Muscle layer of colon (tissue), 2 donors: ENCODE results near the gene RAB22A.

Experiments
- H3K27ac ChIP-seq: one replicate; pipeline ENCODE4 v1.7.0; 2013; ENCODE audit warnings: low read depth, mild to moderate bottlenecking, low read length, moderate library complexity
- H3K27me3 ChIP-seq, 2 donors: one replicate each; pipeline ENCODE4 v1.7.0; 2013; ENCODE audit warnings: low read length in 2 of 2, mild to moderate bottlenecking in 2 of 2; ENCODE audit not compliant: insufficient read depth in 2 of 2, control insufficient read depth in 1 of 2
- H3K36me3 ChIP-seq: one replicate; pipeline ENCODE4 v1.7.0; 2013; ENCODE audit warnings: mild to moderate bottlenecking, low read length; ENCODE audit not compliant: insufficient read depth
- H3K4me1 ChIP-seq: one replicate; pipeline ENCODE4 v1.7.0; 2013; ENCODE audit warnings: mild to moderate bottlenecking, low read length; ENCODE audit not compliant: insufficient read depth
- H3K4me3 ChIP-seq, 2 donors: one replicate each; pipeline ENCODE4 v1.7.0; 2013; ENCODE audit warnings: low read length in 2 of 2, low read depth in 1 of 2, mild to moderate bottlenecking in 1 of 2, moderate library complexity in 1 of 2
- H3K9ac ChIP-seq: one replicate; pipeline ENCODE4 v1.7.0; 2013; ENCODE audit warnings: low read length
- H3K9me3 ChIP-seq: one replicate; pipeline ENCODE4 v1.7.0; 2013; ENCODE audit warnings: mild to moderate bottlenecking, low read length
- donor health status: abdominal sarcoma.
- donor health status: Adenocarcinoma of cecum.

RAB22A gene

GRCh38 chr20:58392286-58392685 is 82.8 kb downstream of the RAB22A start:
- no peak overlapping the region for H3K9ac ChIP-seq
- H3K9me3 ChIP-seq: no peaks in the 10 kb centered on the region
- no peak overlapping the region for H3K27ac ChIP-seq
- no peak overlapping the region for H3K4me3 ChIP-seq
- H3K36me3 ChIP-seq: peaks cover 11% of the 10 kb centered on the region
- peaks cover 32% of the 10 kb centered on the region for H3K4me1 ChIP-seq
- H3K27me3 ChIP-seq: no peaks in the 10 kb centered on the region

DNA sequence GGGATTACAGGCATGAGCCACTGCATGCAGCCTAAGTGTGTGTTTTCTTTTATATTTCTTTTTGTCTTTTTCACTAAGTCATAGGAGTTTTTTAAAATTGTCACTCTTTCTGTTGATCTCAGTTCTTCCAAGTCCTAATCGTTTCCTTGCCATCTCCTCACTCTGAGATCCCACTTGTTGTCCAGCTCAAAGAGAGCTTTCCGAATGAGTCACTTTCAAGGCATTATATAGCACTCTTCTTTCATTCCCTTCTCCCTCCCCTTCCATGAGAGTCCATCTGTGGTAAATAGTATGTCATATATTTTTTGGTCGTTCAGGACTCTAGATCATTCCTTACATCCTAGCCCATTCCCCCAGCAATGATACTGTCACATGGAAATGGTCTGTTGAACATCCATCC is 83.8 kb downstream of the RAB22A start:
- Histone ChIP-seq H3K9me3 (no peaks in the 10 kb centered on the region), H3K9ac (no peak overlapping the region), H3K27me3 (no peaks in the 10 kb centered on the region), H3K27ac (no peak overlapping the region), H3K36me3 (peaks cover 11% of the 10 kb centered on the region), H3K4me3 (no peak overlapping the region), H3K4me1 (peaks cover 32% of the 10 kb centered on the region)

DNA sequence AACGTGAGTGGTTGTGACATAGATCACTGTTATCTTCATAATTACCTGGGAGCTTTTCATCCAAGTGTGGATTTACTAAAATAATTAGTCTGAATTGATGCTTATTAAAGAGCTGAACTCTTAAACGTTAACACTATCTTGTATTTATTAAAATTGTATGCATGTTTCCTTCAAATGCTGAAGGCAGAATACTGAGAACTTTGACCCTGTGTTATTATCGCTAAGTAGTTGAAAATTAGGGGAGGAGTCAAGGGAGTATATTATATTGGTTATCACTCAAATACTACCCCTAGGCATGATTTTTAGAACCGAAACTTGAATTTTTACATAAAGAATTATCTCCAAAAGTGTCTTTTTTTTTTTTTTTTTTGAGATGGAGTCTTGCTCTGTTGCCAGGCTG is 85.3 kb downstream of the RAB22A start:
- peaks cover 11% of the 10 kb centered on the region for H3K36me3 ChIP-seq
- no peaks in the 10 kb centered on the region for H3K9me3 ChIP-seq
- H3K9ac ChIP-seq: no peak overlapping the region
- H3K27ac ChIP-seq: no peak overlapping the region
- no peak overlapping the region for H3K4me3 ChIP-seq
- H3K4me1 ChIP-seq: peaks cover 36% of the 10 kb centered on the region
- no peaks in the 10 kb centered on the region for H3K27me3 ChIP-seq

- no peak overlapping the region for H3K9ac ChIP-seq
- no peak overlapping the region for H3K4me3 ChIP-seq
- no peaks in the 10 kb centered on the region for H3K9me3 ChIP-seq
- peaks cover 9% of the 10 kb centered on the region for H3K36me3 ChIP-seq
- H3K27me3 ChIP-seq: no peaks in the 10 kb centered on the region
- peaks cover 28% of the 10 kb centered on the region for H3K4me1 ChIP-seq
- no peak overlapping the region for H3K27ac ChIP-seq
Measured at GRCh38 chr20:58395604-58396003, 86.1 kb downstream of the RAB22A start.

DNA sequence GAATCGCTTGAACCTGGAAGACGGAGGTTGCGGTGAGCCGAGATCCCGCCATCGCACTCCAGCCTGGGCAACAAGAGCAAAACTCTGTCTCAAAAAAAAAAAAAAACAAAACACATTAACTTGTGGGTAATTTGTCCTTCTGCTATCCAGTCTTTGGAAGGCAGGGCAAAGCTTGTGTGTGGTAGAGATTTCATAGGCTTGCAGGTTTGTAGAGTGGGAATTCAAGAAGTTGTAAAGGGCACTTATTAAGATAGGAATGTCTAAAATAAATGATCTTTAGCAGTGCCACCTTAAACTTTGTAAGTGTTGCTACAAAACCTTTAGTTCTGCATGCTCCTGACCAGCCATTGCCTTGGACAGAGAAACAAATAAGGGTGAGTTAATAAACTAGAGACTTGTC is 87.9 kb downstream of the RAB22A start:
- H3K4me3 ChIP-seq: no peak overlapping the region
- H3K27ac ChIP-seq: no peak overlapping the region
- H3K4me1 ChIP-seq: peaks cover 9% of the 10 kb centered on the region
- H3K9me3 ChIP-seq: no peaks in the 10 kb centered on the region
- no peaks in the 10 kb centered on the region for H3K36me3 ChIP-seq
- no peak overlapping the region for H3K9ac ChIP-seq
- no peaks in the 10 kb centered on the region for H3K27me3 ChIP-seq

DNA sequence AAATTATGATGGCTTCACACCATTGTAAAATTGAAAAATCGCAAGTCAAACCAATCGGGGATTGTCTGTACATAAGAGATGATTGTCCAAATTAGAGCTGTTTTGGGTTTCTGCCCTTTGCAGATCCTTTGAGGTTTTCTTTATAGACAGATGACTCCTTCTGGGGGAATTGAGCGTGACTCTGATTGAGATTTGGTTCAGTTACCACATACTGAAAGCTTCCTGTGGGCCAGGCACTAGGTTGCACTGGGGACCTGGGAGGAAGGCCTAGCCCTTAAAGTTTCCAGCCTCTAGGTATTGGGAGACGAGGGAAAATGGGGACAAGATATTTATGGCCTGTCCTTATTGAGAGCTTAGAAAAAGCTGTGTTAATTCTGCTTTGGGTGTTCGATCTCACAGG is 88.7 kb downstream of the RAB22A start:
- Histone ChIP-seq H3K9ac (no peak overlapping the region), H3K27me3 (no peaks in the 10 kb centered on the region), H3K4me1 (peaks cover 6% of the 10 kb centered on the region)

DNA sequence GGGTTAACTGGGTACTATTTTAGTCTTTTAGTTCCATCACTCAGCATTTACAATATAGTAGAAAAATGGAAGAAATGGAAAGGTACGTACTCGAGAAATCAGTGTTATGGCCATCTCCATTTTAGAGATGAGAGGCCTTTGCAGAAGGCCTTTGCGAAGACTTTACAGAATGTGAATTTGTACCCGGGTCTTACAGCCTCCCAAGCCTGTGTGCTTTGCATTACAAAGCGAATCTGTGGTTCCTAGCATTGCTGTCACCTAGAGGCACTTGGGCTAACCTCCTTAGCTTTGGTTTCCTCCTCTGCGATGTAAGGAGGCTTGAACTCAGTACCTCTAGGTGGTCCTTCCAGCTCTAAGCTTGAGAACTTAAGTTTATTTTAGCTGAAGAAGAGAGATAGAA is 90.4 kb downstream of the RAB22A start:
- H3K27ac ChIP-seq: no peak overlapping the region
- H3K27me3 ChIP-seq: no peaks in the 10 kb centered on the region
- H3K9me3 ChIP-seq: no peaks in the 10 kb centered on the region
- H3K36me3 ChIP-seq: no peaks in the 10 kb centered on the region
- H3K4me3 ChIP-seq: no peak overlapping the region
- peaks cover 13% of the 10 kb centered on the region for H3K4me1 ChIP-seq
- H3K9ac ChIP-seq: no peak overlapping the region

More for the DNA sequence above, 88.7 kb downstream of the RAB22A start:
- Histone ChIP-seq H3K4me3 (no peak overlapping the region), H3K27ac (no peak overlapping the region), H3K36me3 (no peaks in the 10 kb centered on the region), H3K9me3 (no peaks in the 10 kb centered on the region)

- H3K4me3 ChIP-seq: no peak overlapping the region
- no peak overlapping the region for H3K9ac ChIP-seq
- H3K27ac ChIP-seq: no peak overlapping the region
- no peaks in the 10 kb centered on the region for H3K9me3 ChIP-seq
- H3K27me3 ChIP-seq: no peaks in the 10 kb centered on the region
- H3K36me3 ChIP-seq: no peaks in the 10 kb centered on the region
- H3K4me1 ChIP-seq: peaks cover 17% of the 10 kb centered on the region
Measured at GRCh38 chr20:58401162-58401561, 91.6 kb downstream of the RAB22A start.

DNA sequence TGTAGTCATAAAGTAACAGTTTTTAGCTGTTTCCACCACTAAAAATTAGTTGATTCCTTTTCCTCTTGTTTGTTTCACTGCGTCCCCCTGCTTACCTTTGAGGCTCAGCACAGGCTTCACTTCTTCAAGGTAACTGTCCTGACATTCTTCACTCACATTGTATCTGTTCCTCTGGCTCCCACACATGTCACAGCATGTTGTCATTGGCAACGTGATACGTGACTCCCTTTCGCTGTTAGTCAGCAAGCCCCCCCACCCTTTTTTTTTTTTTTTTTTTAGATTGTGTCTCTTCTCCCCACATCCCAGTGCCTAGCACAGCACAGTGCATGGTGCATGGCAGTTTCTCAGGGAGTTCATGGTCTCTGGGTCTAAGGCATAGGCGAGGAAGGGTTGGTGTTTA is 92.8 kb downstream of the RAB22A start:
- H3K9me3 ChIP-seq: no peaks in the 10 kb centered on the region
- H3K4me1 ChIP-seq: peaks cover 17% of the 10 kb centered on the region
- H3K36me3 ChIP-seq: no peaks in the 10 kb centered on the region
- H3K27ac ChIP-seq: no peak overlapping the region
- H3K4me3 ChIP-seq: no peak overlapping the region
- no peaks in the 10 kb centered on the region for H3K27me3 ChIP-seq
- H3K9ac ChIP-seq: no peak overlapping the region

GRCh38 chr20:58402827-58403226 is 93.3 kb downstream of the RAB22A start:
- peaks cover 21% of the 10 kb centered on the region for H3K4me1 ChIP-seq
- H3K36me3 ChIP-seq: no peaks in the 10 kb centered on the region
- H3K27me3 ChIP-seq: no peaks in the 10 kb centered on the region
- H3K27ac ChIP-seq: no peak overlapping the region
- H3K9ac ChIP-seq: no peak overlapping the region
- H3K9me3 ChIP-seq: no peaks in the 10 kb centered on the region
- H3K4me3 ChIP-seq: no peak overlapping the region

DNA sequence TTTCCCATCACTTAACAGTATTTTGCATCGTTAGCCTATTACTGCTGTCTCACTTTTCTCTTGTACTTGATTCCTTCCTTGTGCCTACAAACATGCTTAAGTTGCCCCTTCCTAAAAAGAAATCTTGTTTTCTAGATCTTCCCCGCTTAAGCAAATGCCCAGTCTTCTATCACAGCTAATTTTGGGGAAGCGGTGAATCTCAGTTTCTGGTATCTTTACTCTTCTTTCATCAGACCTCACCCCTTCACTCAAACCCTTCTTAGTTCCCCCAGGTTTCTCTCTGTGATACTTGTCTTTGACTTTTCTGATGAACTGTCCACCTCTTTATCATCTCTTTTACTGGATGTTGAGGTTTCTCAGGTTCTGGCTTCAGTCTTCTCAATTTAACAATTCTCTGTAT is 93.8 kb downstream of the RAB22A start:
- Histone ChIP-seq H3K4me1 (peaks cover 26% of the 10 kb centered on the region), H3K27ac (no peak overlapping the region), H3K36me3 (no peaks in the 10 kb centered on the region), H3K4me3 (no peak overlapping the region), H3K27me3 (no peaks in the 10 kb centered on the region), H3K9ac (no peak overlapping the region), H3K9me3 (no peaks in the 10 kb centered on the region)

GRCh38 chr20:58405504-58406291 is 96.2 kb downstream of the RAB22A start:
- Histone ChIP-seq H3K4me1 (peaks cover 30% of the 10 kb centered on the region), H3K36me3 (no peaks in the 10 kb centered on the region), H3K27me3 (no peaks in the 10 kb centered on the region), H3K27ac (no peak overlapping the region), H3K9me3 (no peaks in the 10 kb centered on the region), H3K4me3 (no peak overlapping the region), H3K9ac (no peak overlapping the region)
